Jurkat, Clone E6-1 (cell line): Measurements from ENCODE around the gene DNAJC1.
"Not testable (repeated sequence)": the region's sequence is repeated elsewhere in the genome, so short reads cannot be mapped to it uniquely, and the experiment has no call there.

Source experiments
- DNase-seq: peaks from one replicate; pipeline ENCODE4 v3.0.0-alpha.2; 2011; ENCODE audit warnings: low read depth, low spot score
- H3K4me3 ChIP-seq: 2 replicates; pipeline ENCODE4 v1.5.1; 2011; ENCODE audit warnings: mild to moderate bottlenecking, low read length, control low read depth, moderate library complexity

The DNAJC1 gene

GRCh38 chr10:21869087-21869486 lies 134.4 kb downstream of the DNAJC1 start:
- DNase-seq, H3K4me3 ChIP-seq: not testable (repeated sequence)

GRCh38 chr10:21860718-21861117 lies 142.8 kb downstream of the DNAJC1 start:
- DNase-seq: peak; percentile 37
- H3K4me3 ChIP-seq: no peak overlapping the region

- no peak overlapping the region for H3K4me3 ChIP-seq
- DNase-seq: no peak
Measured at GRCh38 chr10:21858455-21858854, 145.1 kb downstream of the DNAJC1 start.

- no peak for DNase-seq
Measured at GRCh38 chr10:21849607-21850006, 153.9 kb downstream of the DNAJC1 start.

GRCh38 chr10:21843645-21844044 lies 159.9 kb downstream of the DNAJC1 start:
- H3K4me3 ChIP-seq: no peak overlapping the region
- no peak for DNase-seq

More at GRCh38 chr10:21849607-21850006, 153.9 kb downstream of the DNAJC1 start:
- H3K4me3 ChIP-seq: no peak overlapping the region

GRCh38 chr10:21841273-21841672 lies 162.3 kb downstream of the DNAJC1 start:
- not testable (repeated sequence) for DNase-seq, H3K4me3 ChIP-seq

- not testable (repeated sequence) for H3K4me3 ChIP-seq, DNase-seq
Measured at GRCh38 chr10:21837487-21837886, 166.0 kb downstream of the DNAJC1 start.

GRCh38 chr10:21834574-21834973 lies 169.0 kb downstream of the DNAJC1 start:
- not testable (repeated sequence) for H3K4me3 ChIP-seq, DNase-seq

GRCh38 chr10:21832821-21833130 lies 170.8 kb downstream of the DNAJC1 start:
- DNase-seq: no peak
- H3K4me3 ChIP-seq: no peak overlapping the region

GRCh38 chr10:21831986-21832820 lies 171.3 kb downstream of the DNAJC1 start:
- no peak for DNase-seq
- H3K4me3 ChIP-seq: no peak overlapping the region

GRCh38 chr10:21830037-21830436 lies 173.5 kb downstream of the DNAJC1 start:
- DNase-seq: no peak
- H3K4me3 ChIP-seq: no peak overlapping the region

- no peak for DNase-seq
- H3K4me3 ChIP-seq: no peak overlapping the region
Measured at GRCh38 chr10:21827308-21827707, 176.2 kb downstream of the DNAJC1 start.

- H3K4me3 ChIP-seq: no peak overlapping the region
- DNase-seq: no peak
Measured at GRCh38 chr10:21826725-21827124, 176.8 kb downstream of the DNAJC1 start.

GRCh38 chr10:21825345-21825744 lies 178.2 kb downstream of the DNAJC1 start:
- no peak overlapping the region for H3K4me3 ChIP-seq
- DNase-seq: no peak

GRCh38 chr10:21824409-21824808 lies 179.1 kb downstream of the DNAJC1 start:
- H3K4me3 ChIP-seq: no peak overlapping the region
- DNase-seq: no peak

GRCh38 chr10:21823617-21824016 lies 179.9 kb downstream of the DNAJC1 start:
- no peak for DNase-seq
- no peak overlapping the region for H3K4me3 ChIP-seq

GRCh38 chr10:21822273-21822672 lies 181.3 kb downstream of the DNAJC1 start:
- not testable (repeated sequence) for H3K4me3 ChIP-seq, DNase-seq

- DNase-seq: no peak
- no peak overlapping the region for H3K4me3 ChIP-seq
Measured at GRCh38 chr10:21820952-21821351, 182.6 kb downstream of the DNAJC1 start.

- not testable (repeated sequence) for H3K4me3 ChIP-seq, DNase-seq
Measured at GRCh38 chr10:21818416-21818815, 185.1 kb downstream of the DNAJC1 start.

GRCh38 chr10:21814866-21815265 lies 188.7 kb downstream of the DNAJC1 start:
- no peak for DNase-seq
- no peak overlapping the region for H3K4me3 ChIP-seq

- no peak for DNase-seq
- no peak overlapping the region for H3K4me3 ChIP-seq
Measured at GRCh38 chr10:21813946-21814345, 189.6 kb downstream of the DNAJC1 start.
